GM10248 (cell line): ENCODE results near the gene NSDHL.

Experiments
- CTCF ChIA-PET: fragments of 300-600 bp; sonication (Branson Sonifier 250); formaldehyde crosslinking; extraction: SDS; loops from one replicate; lab custom pipeline; 2021; ENCODE audit warnings: antibody characterized with exemption; lab: Yijun Ruan, JAX
- POLR2A ChIA-PET: fragments of 350-650 bp; sonication (Branson Sonifier 250); formaldehyde crosslinking; extraction: SDS; loops from one replicate; lab custom pipeline; 2020; ENCODE audit warnings: antibody characterized with exemption; lab: Yijun Ruan, JAX
- DNase-seq: peaks from one replicate; pipeline ENCODE4 v3.0.0; 2012; ENCODE audit errors: extremely low spot score
- TF ChIP-seq, protein P1 (sequence below): IDR thresholded peaks from 2 replicates; pipeline ENCODE4 v1.5.1; 2012; ENCODE audit warnings: mild to moderate bottlenecking, low read depth; ENCODE audit errors: extremely low read depth, missing control alignments, control extremely low read depth

NSDHL gene

DNA sequence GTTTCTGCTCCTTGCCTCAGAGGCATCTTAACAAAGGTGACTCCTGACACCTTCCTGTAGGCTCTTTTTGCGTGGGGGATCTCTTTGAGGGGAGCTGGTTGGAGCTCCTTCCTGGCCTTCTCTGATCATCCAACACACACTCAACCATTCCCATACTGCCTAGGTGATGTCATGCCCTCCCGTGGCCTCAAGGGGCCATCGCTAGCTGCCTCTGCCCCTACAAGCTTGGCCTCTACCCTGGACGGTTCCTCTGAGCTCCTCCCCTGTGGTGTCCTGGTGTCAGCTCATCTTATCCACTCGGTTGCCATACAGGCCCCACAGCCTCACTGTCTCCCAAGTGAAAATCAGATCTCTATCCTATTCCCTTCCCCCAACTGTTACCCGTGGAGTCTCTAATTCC, 53.3 kb downstream of the NSDHL start:
- DNase-seq = no peak
- POLR2A ChIA-PET = no interaction called here
- CTCF ChIA-PET = interaction anchor here (0.8 to 1.5 kb wide), 2 partner anchors 18 to 34 kb away, joined by 3 read pairs; no protein-coding TSS in a partner anchor
- TF ChIP-seq, protein P1, sequence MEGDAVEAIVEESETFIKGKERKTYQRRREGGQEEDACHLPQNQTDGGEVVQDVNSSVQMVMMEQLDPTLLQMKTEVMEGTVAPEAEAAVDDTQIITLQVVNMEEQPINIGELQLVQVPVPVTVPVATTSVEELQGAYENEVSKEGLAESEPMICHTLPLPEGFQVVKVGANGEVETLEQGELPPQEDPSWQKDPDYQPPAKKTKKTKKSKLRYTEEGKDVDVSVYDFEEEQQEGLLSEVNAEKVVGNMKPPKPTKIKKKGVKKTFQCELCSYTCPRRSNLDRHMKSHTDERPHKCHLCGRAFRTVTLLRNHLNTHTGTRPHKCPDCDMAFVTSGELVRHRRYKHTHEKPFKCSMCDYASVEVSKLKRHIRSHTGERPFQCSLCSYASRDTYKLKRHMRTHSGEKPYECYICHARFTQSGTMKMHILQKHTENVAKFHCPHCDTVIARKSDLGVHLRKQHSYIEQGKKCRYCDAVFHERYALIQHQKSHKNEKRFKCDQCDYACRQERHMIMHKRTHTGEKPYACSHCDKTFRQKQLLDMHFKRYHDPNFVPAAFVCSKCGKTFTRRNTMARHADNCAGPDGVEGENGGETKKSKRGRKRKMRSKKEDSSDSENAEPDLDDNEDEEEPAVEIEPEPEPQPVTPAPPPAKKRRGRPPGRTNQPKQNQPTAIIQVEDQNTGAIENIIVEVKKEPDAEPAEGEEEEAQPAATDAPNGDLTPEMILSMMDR = no peak

DNA sequence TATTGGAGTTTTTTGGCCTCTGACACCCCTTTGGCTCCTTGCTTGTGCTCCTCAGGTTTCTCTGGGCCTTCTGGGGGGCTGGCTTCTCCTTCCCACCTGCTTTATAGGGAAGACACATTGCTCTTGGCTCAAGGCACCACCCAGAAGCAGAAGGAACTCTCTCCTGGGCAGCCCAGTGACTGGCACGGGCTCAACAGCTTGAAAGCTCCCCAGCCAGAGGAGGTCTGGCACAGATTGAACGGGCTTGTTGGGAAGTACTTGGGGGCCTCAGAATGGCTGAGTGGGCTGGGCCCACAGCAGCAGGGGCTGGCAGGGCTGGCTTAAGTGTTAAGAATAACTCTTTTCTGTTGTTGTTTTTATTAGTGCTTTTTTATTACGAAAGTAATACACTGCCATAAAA, 55.9 kb downstream of the NSDHL start:
- POLR2A ChIA-PET = no interaction called here
- CTCF ChIA-PET = no interaction called here
- TF ChIP-seq, protein P1 = no peak
- no peak for DNase-seq

DNA sequence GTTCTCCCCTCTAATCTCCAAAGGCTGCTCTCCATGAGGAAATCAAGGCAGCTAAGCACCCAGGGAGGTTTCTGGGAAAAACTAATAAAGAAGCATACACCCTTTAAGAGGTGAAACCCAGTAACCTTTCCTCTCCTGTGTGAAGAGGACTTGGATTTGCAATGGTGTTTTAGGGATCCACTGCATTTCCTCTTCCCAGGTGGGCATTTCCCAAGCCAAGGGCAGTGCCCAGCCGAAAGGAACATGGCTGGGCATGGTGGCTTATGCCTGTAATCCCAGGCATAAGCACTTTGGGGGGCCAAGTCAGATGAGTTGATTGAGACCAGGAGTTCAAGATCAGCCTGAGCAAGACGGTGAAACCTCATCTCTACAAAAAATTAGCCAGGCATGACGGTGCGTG, 61.6 kb downstream of the NSDHL start:
- CTCF ChIA-PET = no interaction called here
- POLR2A ChIA-PET = no interaction called here
- TF ChIP-seq, protein P1 = no peak
- DNase-seq = no peak

DNA sequence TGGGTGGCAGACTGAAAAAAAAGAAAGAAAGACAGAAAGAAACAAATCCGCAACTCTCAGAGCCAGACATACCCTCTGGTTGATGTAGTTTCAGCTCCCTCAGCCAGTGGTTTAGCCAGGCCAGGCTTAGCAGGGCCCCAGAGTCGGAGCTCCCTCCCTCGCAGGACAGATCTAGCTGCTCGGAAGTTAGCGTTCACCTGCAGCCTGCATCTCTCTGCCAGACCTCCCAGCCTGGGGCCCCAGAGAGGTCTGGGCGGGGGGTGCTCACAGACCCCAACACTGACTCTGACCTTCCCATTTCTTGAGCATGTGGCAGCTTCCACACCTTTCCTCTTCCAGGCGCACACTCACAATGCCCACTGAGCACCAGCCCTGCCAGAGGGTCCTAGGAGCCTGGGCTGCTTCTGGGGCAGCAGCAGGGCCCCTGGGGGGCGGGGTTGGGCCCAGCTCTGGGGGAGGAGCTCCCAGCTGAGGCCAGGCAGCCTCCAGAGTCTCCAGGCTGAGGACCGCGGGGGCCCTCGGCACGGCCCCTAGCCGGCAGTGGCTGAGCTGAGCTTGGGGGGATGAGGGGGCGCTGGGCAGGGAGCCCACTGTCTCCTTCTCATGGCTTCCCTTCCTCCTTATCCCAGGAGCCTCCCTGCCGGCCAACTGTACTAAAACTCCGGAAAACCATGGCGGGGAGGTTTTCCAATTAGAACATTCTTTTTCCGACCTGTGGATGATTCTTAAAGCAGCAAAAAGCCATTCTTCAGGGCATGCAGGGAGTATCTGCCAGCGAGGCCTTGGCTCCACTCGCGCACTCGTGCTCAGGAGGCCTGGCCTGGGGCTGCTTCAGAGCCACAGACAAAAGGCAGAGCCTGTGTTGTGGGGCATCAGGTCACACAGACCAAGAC, 62.4 kb downstream of the NSDHL start:
- POLR2A ChIA-PET = no interaction called here
- TF ChIP-seq, protein P1 = no peak
- CTCF ChIA-PET = interaction anchor here (1.4 kb wide), 1 partner anchor 12 kb away, joined by 6 read pairs; no protein-coding TSS in a partner anchor
- DNase-seq = no peak

DNA sequence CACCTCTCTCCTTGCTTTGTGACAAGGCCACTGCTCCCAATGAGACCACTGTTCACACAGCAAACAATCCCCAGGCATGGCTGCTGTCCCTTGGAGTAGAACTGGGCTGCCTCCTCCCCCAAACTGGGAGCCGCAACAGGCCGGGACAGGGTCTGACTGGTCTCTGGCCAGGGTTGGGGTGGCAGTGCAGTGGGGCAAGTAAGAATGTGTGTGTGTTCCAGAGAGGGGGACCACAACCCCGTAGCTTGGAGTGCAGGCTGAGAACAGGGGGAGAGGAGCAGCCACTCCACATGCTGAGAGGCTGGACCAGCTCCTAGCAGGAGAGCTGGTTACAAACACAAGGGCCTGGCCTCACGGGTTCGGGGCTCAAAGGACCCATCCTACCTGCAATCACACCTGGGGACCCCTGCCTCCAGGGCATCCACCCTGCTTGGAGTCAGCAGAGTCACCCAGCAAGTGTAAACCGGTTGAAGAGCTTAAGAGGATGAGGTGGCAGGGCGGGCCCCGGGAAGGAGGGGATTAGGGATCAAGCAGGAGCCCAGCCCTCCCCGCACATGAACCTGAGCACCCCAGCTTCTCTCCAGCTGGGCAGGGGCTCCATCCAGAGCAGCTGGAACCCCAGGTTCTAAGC, 63.2 kb downstream of the NSDHL start:
- CTCF ChIA-PET = interaction anchor here (0.8 to 1.4 kb wide), 3 partner anchors 12 to 112 kb away, joined by 3 to 6 read pairs (median 3); no protein-coding TSS in a partner anchor
- TF ChIP-seq, protein P1 = no peak
- POLR2A ChIA-PET = no interaction called here
- no peak for DNase-seq

DNA sequence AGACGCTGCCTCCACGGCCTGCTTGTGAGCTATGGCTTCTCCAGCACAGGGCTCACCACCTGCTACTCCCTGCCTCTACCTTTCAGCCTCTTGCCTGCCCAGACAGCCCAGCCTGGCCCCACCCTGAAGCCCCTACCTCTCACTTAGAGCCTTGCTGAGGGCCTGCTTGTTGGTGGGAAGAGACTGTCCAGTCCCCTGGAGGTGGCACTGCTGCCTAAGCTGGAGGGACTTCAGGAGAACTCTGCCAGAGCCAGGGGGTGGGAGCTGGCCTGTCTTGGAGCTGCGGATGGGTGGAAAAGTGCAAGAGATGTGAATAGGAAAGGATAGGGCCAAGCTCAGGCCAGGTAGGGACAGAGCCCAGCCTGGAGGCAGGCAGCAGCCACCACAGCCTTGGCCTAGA, 64.3 kb downstream of the NSDHL start:
- TF ChIP-seq, protein P1 = no peak
- no peak for DNase-seq
- ChIA-PET CTCF (interaction anchor here (1.1 to 1.4 kb wide), 2 partner anchors 11 to 111 kb away, joined by 3 to 6 read pairs; no protein-coding TSS in a partner anchor), POLR2A (no interaction called here)
